H1 (cell line): Measurements from ENCODE around the gene FSCN2. TPM values are rescaled to one million over a fixed set of nuclear protein-coding genes. Genes with fewer than 3 reads are reported as not detected.

Experiments used
- CTCF ChIA-PET: fragments of 300-600 bp; sonication (Branson Sonifier 250); formaldehyde crosslinking; loops from one replicate; lab custom pipeline; 2021; ENCODE audit not compliant: partially characterized antibody; lab: Charles Lee
- POLR2A ChIA-PET: fragments of 300-600 bp; sonication (Branson Sonifier 250); formaldehyde crosslinking; loops from one replicate; lab custom pipeline; 2021; ENCODE audit warnings: inconsistent platforms; ENCODE audit not compliant: partially characterized antibody; lab: Charles Lee
- DNase-seq, 2 experiments: peaks; one replicate each; pipeline versions ENCODE4 v3.0.0 to v3.0.0-alpha.2; 2010 to 2022; ENCODE audit warnings: low spot score in 2 of 2, low read depth in 1 of 2, mixed read lengths in 1 of 2
- FAIRE-seq: peaks from 2 replicates; lab custom pipeline; 2011; peaks lifted over from hg19 to GRCh38; lab: Jason Lieb, UNC
- H2AFZ ChIP-seq: 2 replicates; pipeline ENCODE4 v1.8.1; 2012; ENCODE audit warnings: low read length, inconsistent platforms
- H2AK5ac ChIP-seq: 2 replicates; pipeline ENCODE4 v1.6.1; 2013; ENCODE audit warnings: low read depth, low read length
- H2BK120ac ChIP-seq: replicated peaks from 2 replicates; pipeline ENCODE3; 2013; ENCODE audit warnings: low read depth, low read length, inconsistent platforms
- H2BK12ac ChIP-seq: 2 replicates; pipeline ENCODE4 v1.6.1; 2013; ENCODE audit warnings: low read depth, low read length
- H2BK15ac ChIP-seq: 2 replicates; pipeline ENCODE4 v1.6.1; 2013; ENCODE audit warnings: low read length
- H2BK20ac ChIP-seq: 2 replicates; pipeline ENCODE4 v1.6.1; 2013; ENCODE audit warnings: low read length
- H2BK5ac ChIP-seq: 2 replicates; pipeline ENCODE4 v1.6.1; 2013; ENCODE audit warnings: low read depth, low read length
- H3K14ac ChIP-seq: 2 replicates; pipeline ENCODE4 v1.6.1; 2013; ENCODE audit warnings: inconsistent platforms; ENCODE audit not compliant: insufficient read length
- H3K18ac ChIP-seq: 2 replicates; pipeline ENCODE4 v1.6.1; 2013; ENCODE audit warnings: low read length; ENCODE audit errors: extremely low read depth
- H3K23ac ChIP-seq: 2 replicates; pipeline ENCODE4 v1.6.1; 2013; ENCODE audit warnings: inconsistent platforms; ENCODE audit not compliant: insufficient read length
- H3K23me2 ChIP-seq: 2 replicates; pipeline ENCODE4 v1.6.1; 2013; ENCODE audit warnings: low read depth, low read length
- H3K27ac ChIP-seq: 2 replicates; pipeline ENCODE4 v1.6.1; 2011; ENCODE audit warnings: low read depth, low read length, inconsistent platforms
- H3K27me3 ChIP-seq, 4 experiments: replicated peaks in 1 of 4; 1 replicate in 1 of 4; 2 replicates in 3 of 4; pipeline versions ENCODE4 v1.6.1 to v1.8.1; 2011 to 2013; ENCODE audit warnings: low read length in 3 of 4, mild to moderate bottlenecking in 3 of 4, inconsistent platforms in 2 of 4, mixed read lengths in 2 of 4, moderate library complexity in 1 of 4; ENCODE audit not compliant: control insufficient read depth in 3 of 4, insufficient read depth in 3 of 4; ENCODE audit errors: extremely low read depth in 1 of 4
- H3K36me3 ChIP-seq, 4 experiments: 2 replicates each; pipeline versions ENCODE4 v1.6.1 to v1.8.1; 2011 to 2013; ENCODE audit warnings: mild to moderate bottlenecking in 4 of 4, low read length in 3 of 4, moderate library complexity in 2 of 4, control low read depth in 1 of 4, inconsistent platforms in 1 of 4; ENCODE audit not compliant: insufficient read depth in 4 of 4, control insufficient read depth in 2 of 4
- H3K4ac ChIP-seq: replicated peaks from 2 replicates; pipeline ENCODE3; 2013; ENCODE audit warnings: low read length, low read depth, mixed read lengths, inconsistent platforms; ENCODE audit not compliant: insufficient read length
- H3K4me1 ChIP-seq, 4 experiments: replicated peaks in 1 of 4; 1 replicate in 1 of 4; 2 replicates in 3 of 4; pipeline versions ENCODE4 v1.6.1 to v1.8.1; 2011 to 2013; ENCODE audit warnings: low read length in 3 of 4, inconsistent platforms in 2 of 4, mixed read lengths in 1 of 4; ENCODE audit not compliant: insufficient read depth in 4 of 4, control insufficient read depth in 3 of 4
- H3K4me2 ChIP-seq, 2 experiments: 2 replicates each; pipeline versions ENCODE4 v1.6.1 to v1.8.1; 2011 to 2013; ENCODE audit warnings: low read depth in 2 of 2, low read length in 2 of 2, control low read depth in 1 of 2, inconsistent platforms in 1 of 2, mild to moderate bottlenecking in 1 of 2; ENCODE audit not compliant: insufficient read depth in 1 of 2
- H3K4me3 ChIP-seq, 4 experiments: fragments of 200-600, 300-600 bp in 1 of 4; sonication (generic), shearing (Covaris generic), sonication (Bioruptor Twin) in 1 of 4; 2 replicates each; pipeline versions ENCODE4 v1.5.1 to v1.8.1; 2011 to 2016; ENCODE audit warnings: low read length in 4 of 4, low read depth in 3 of 4, control low read depth in 2 of 4, inconsistent platforms in 2 of 4, mild to moderate bottlenecking in 2 of 4, mixed read lengths in 1 of 4, moderate library complexity in 1 of 4; ENCODE audit not compliant: insufficient read depth in 2 of 4; ENCODE audit errors: extremely low read depth in 1 of 4
- H3K56ac ChIP-seq: replicated peaks from 2 replicates; pipeline ENCODE3; 2013; ENCODE audit warnings: low read depth, mild to moderate bottlenecking, mixed read lengths, low read length, inconsistent platforms; ENCODE audit not compliant: insufficient read length
- H3K79me1 ChIP-seq: 2 replicates; pipeline ENCODE4 v1.6.1; 2013; ENCODE audit warnings: low read depth, low read length, control low read depth
- H3K79me2 ChIP-seq, 2 experiments: 2 replicates each; pipeline versions ENCODE4 v1.6.1 to v1.8.1; 2012 to 2013; ENCODE audit warnings: low read length in 2 of 2, mild to moderate bottlenecking in 2 of 2, inconsistent platforms in 1 of 2; ENCODE audit not compliant: insufficient read depth in 2 of 2, control insufficient read depth in 1 of 2
- H3K9ac ChIP-seq, 4 experiments: replicated peaks in 1 of 4; 1 replicate in 1 of 4; 2 replicates in 3 of 4; pipeline versions ENCODE4 v1.6.1 to v1.8.1; 2011 to 2013; ENCODE audit warnings: low read depth in 3 of 4, low read length in 3 of 4, control low read depth in 2 of 4, mild to moderate bottlenecking in 2 of 4, moderate library complexity in 2 of 4, inconsistent platforms in 1 of 4; ENCODE audit errors: extremely low read depth in 1 of 4
- H3K9me3 ChIP-seq, 2 experiments: 2 replicates each; pipeline versions ENCODE4 v1.6.1 to v1.8.1; 2012 to 2013; ENCODE audit warnings: mild to moderate bottlenecking in 2 of 2, moderate library complexity in 2 of 2, control low read depth in 1 of 2, inconsistent platforms in 1 of 2, low read depth in 1 of 2, low read length in 1 of 2, mixed read lengths in 1 of 2; ENCODE audit not compliant: insufficient read depth in 2 of 2
- H4K20me1 ChIP-seq, 2 experiments: replicated peaks in 1 of 2; 2 replicates each; pipeline versions ENCODE3 to v1.8.1; 2011 to 2013; ENCODE audit warnings: inconsistent platforms in 2 of 2, low read length in 2 of 2, mild to moderate bottlenecking in 1 of 2; ENCODE audit not compliant: insufficient read depth in 2 of 2, control insufficient read depth in 1 of 2
- H4K5ac ChIP-seq: 2 replicates; pipeline ENCODE4 v1.6.1; 2013; ENCODE audit warnings: low read length, low read depth, mixed read lengths, inconsistent platforms; ENCODE audit not compliant: insufficient read length
- H4K8ac ChIP-seq: 2 replicates; pipeline ENCODE4 v1.8.0; 2013; ENCODE audit warnings: mild to moderate bottlenecking, moderate library complexity, low read length, inconsistent platforms; ENCODE audit not compliant: insufficient read depth; ENCODE audit errors: extremely low read depth
- H4K91ac ChIP-seq: replicated peaks from 2 replicates; pipeline ENCODE3; 2013; ENCODE audit warnings: low read length, mixed read lengths, inconsistent platforms; ENCODE audit not compliant: insufficient read length
- BACH1 ChIP-seq: IDR thresholded peaks from 2 replicates; pipeline ENCODE4 v1.6.1; 2012; ENCODE audit warnings: low read length, improper control_type of control experiment
- EZH2 ChIP-seq: fragments of 200-600 bp; sonication (generic); IDR thresholded peaks from 2 replicates; pipeline ENCODE4 v1.7.1; 2012; ENCODE audit warnings: low read depth, mild to moderate bottlenecking, moderate library complexity, low read length, inconsistent platforms; ENCODE audit not compliant: severe bottlenecking
- JUN ChIP-seq: IDR thresholded peaks from 2 replicates; pipeline ENCODE4 v1.6.1; 2011; ENCODE audit warnings: low read depth, mild to moderate bottlenecking, improper control_type of control experiment, low read length
- PHF8 ChIP-seq: fragments of 200-600 bp; sonication (generic); conservative IDR thresholded peaks from 2 replicates; pipeline ENCODE4 v1.7.1; 2012; ENCODE audit warnings: low read depth, mild to moderate bottlenecking, inconsistent platforms, low read length, moderate library complexity
- SAP30 ChIP-seq: fragments of 300-600 bp; sonication (generic); IDR thresholded peaks from 2 replicates; pipeline ENCODE4 v1.7.1; 2012; ENCODE audit warnings: low read length, moderate library complexity, mild to moderate bottlenecking, inconsistent platforms; ENCODE audit not compliant: insufficient read depth, insufficient replicate concordance
- SP4 ChIP-seq: IDR thresholded peaks from 2 replicates; pipeline ENCODE4 v1.6.1; 2012; ENCODE audit warnings: low read length, inconsistent platforms
- TAF1 ChIP-seq: IDR thresholded peaks from 2 replicates; pipeline ENCODE4 v1.6.1; 2011; ENCODE audit warnings: mild to moderate bottlenecking, low read depth, low read length
- TAF7 ChIP-seq: optimal IDR thresholded peaks from 2 replicates; pipeline ENCODE3; 2011; ENCODE audit warnings: low read depth, mild to moderate bottlenecking, inconsistent platforms, low read length, moderate library complexity, borderline replicate concordance
- YY1 ChIP-seq: IDR thresholded peaks from 2 replicates; pipeline ENCODE4 v1.6.1; 2011; ENCODE audit warnings: low read depth, mild to moderate bottlenecking, low read length
- WGBS, 2 experiments: shearing (Covaris generic) in 1 of 2; methylation state at CpG; one replicate each; pipeline versions ENCODE4 v1.1.6 to v1.1.7; 2013 to 2015; ENCODE audit warnings: low lambda C conversion rate in 2 of 2, mixed read lengths in 2 of 2, inconsistent platforms in 1 of 2, low coverage in 1 of 2, missing lambda C conversion rate in 1 of 2; ENCODE audit not compliant: insufficient replicate concordance in 2 of 2, insufficient coverage in 1 of 2, insufficient read length in 1 of 2; ENCODE audit errors: extremely low coverage in 1 of 2, missing lambda C conversion rate in 1 of 2; 5-methylcytosine and 5-hydroxymethylcytosine counted together
- polyA plus RNA-seq, 7 experiments: library from polyadenylated mRNA; depleted of rRNA in 3 of 7; stranded (reverse) in 5 of 7; unstranded in 2 of 7; fragments of >200 nt in 5 of 7; fragments of 200-250 nt in 2 of 7; gene quantifications; 1 replicate in 5 of 7; 2 replicates in 1 of 7; 4 replicates in 1 of 7; pipeline versions ENCODE4 v1.2.1 to v1.2.3, GENCODE V29; 2011 to 2013; ENCODE audit warnings: missing spikeins in 2 of 7, mixed read lengths in 2 of 7
- total RNA-seq: library from RNA; stranded (reverse); fragmentation: NEBNext Ultra II Directional; extraction: Animal tissue kit (Norgen Biotek cat#: 25700); gene quantifications from 2 replicates; pipeline ENCODE4 v1.2.1, GENCODE V29; 2021
- TF ChIP-seq, protein P1 (sequence below), 3 experiments: IDR thresholded peaks; 1 replicate in 2 of 3; 2 replicates in 1 of 3; pipeline versions ENCODE4 v1.5.1 to v1.6.1; 2011; ENCODE audit warnings: low read length in 3 of 3, mild to moderate bottlenecking in 3 of 3, inconsistent platforms in 2 of 3, low read depth in 1 of 3, moderate library complexity in 1 of 3; ENCODE audit not compliant: insufficient read depth in 1 of 3; ENCODE audit errors: control extremely low read depth in 1 of 3

Gene FSCN2
- total and polyA plus RNA-seq, 2 of the 8 experiments (the other 6 are each of a cell fraction or from before 2014, with no cell fraction given): 0.18 to 0.30 TPM

DNA sequence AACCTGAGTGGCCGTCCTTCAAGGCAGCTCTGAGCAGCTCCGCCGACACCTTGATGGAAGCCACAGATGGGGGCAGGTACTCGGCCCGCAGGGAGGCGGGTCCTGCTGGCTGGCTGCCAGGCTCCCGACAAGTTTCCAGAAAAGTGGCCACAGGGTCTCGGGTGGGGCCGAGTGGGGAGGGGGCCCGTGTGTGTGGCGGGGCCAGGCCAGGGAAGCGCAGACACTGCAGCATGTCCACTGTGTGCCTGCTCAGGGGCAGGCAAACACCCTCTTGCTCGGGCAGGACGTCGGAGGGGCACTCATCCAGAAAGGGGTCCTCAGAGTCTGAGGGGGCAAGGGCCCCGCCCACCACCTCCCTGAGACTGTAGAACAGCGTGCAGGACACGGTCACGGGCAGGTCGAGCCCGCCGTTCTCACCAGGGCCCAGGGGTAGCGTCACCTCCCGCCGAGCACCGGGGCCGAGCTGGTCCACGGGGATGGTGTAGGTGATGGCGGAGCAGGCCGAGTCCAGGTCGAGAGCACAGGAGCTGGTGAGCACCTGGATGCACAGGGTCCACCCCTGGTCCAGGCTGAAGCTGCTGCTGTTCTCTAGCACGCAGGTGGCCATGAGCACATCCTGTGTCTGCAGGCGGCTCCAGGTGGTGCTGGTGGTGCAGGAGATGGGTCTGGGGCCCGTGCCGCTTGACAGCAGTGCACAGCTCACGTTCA is 18.9 kb downstream of the FSCN2 start:
- Histone ChIP-seq H4K20me1 (peaks cover 0 to 31% of the 10 kb centered on the region in 2 experiments), H3K36me3 (peaks cover 2 to 29% (median 27%) of the 10 kb centered on the region in 4 experiments; a peak in 7 of 8 replicates), H4K91ac (no peak overlapping the region), H3K79me1 (peaks cover 4% of the 10 kb centered on the region; the same call in 1 of the 2 replicates), H2AK5ac (no peak overlapping the region), H3K27me3 (no peaks in the 10 kb centered on the region), H3K18ac (no peak overlapping the region), H3K4me2 (no peak overlapping the region), H3K14ac (no peak overlapping the region), H4K5ac (no peak overlapping the region), H3K79me2 (peaks cover 0 to 10% of the 10 kb centered on the region in 2 experiments; a peak in 1 of 4 replicates), H3K9ac (no peak overlapping the region), H2AFZ (no peak overlapping the region), H3K4me3 (no peak overlapping the region), H2BK15ac (no peak overlapping the region), H4K8ac (no peak overlapping the region), H3K23ac (no peak overlapping the region), H2BK12ac (no peak overlapping the region), H3K56ac (no peak overlapping the region), H3K4ac (no peak overlapping the region), H3K23me2 (peaks cover 4% of the 10 kb centered on the region; the same call in 1 of the 2 replicates), H3K9me3 (no peaks in the 10 kb centered on the region), H2BK120ac (no peak overlapping the region), H3K4me1 (peaks cover 0 to 7% (median 0%) of the 10 kb centered on the region in 4 experiments; a peak in 3 of 7 replicates), H2BK20ac (no peak overlapping the region), H2BK5ac (no peak overlapping the region), H3K27ac (no peak overlapping the region)
- DNase-seq (no peak), FAIRE-seq (no peak)
- ChIA-PET POLR2A (interaction anchor here (1.0 to 1.2 kb wide), 3 partner anchors 8 to 18 kb away, joined by 3 read pairs; partner anchors contain the start of gene FSCN2), CTCF (interaction anchor here (0.5 to 1.2 kb wide), 2 partner anchors 24 to 254 kb away, joined by 3 to 5 read pairs; no protein-coding TSS in a partner anchor)
- 89% methylated on average over 23 of the region's 36 CpGs; no CpG with 5 or more reads in 1 of the 2 experiments for WGBS, 2 experiments
- no peak for TF ChIP-seq TAF7
- TF ChIP-seq SAP30: no peak
- TF ChIP-seq, protein P1, sequence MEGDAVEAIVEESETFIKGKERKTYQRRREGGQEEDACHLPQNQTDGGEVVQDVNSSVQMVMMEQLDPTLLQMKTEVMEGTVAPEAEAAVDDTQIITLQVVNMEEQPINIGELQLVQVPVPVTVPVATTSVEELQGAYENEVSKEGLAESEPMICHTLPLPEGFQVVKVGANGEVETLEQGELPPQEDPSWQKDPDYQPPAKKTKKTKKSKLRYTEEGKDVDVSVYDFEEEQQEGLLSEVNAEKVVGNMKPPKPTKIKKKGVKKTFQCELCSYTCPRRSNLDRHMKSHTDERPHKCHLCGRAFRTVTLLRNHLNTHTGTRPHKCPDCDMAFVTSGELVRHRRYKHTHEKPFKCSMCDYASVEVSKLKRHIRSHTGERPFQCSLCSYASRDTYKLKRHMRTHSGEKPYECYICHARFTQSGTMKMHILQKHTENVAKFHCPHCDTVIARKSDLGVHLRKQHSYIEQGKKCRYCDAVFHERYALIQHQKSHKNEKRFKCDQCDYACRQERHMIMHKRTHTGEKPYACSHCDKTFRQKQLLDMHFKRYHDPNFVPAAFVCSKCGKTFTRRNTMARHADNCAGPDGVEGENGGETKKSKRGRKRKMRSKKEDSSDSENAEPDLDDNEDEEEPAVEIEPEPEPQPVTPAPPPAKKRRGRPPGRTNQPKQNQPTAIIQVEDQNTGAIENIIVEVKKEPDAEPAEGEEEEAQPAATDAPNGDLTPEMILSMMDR (IDR thresholded peaks at IDR 0.05; ENCODE audit: control extremely low read depth in 1 of 3, insufficient read depth in 1 of 3, low read depth in 1 of 3, low read length in 3 of 3): no peak
- TF ChIP-seq JUN: no peak
- no peak for TF ChIP-seq SP4
- TF ChIP-seq EZH2: no peak
- TF ChIP-seq BACH1: no peak
- TF ChIP-seq YY1: no peak
- TF ChIP-seq TAF1: no peak
- TF ChIP-seq PHF8: no peak
